Stromal cell of bone marrow (primary cell): ENCODE data around the gene CTSZ.
"Not testable (repeated sequence)": the region's sequence is repeated elsewhere in the genome, so short reads cannot be mapped to it uniquely, and the experiment has no call there.

Experiments
- DNase-seq: peaks from one replicate; pipeline ENCODE4 v3.0.0-alpha.2; 2012; ENCODE audit warnings: low read depth

Gene CTSZ

GRCh38 chr20:58996226-58996611 is 10.8 kb downstream of the CTSZ start:
- DNase-seq: no peak

- DNase-seq: no peak
Measured at GRCh38 chr20:58995461-58996225, 11.4 kb downstream of the CTSZ start.

- DNase-seq: no peak
Measured at GRCh38 chr20:58994390-58995159, 12.5 kb downstream of the CTSZ start.

GRCh38 chr20:58993332-58994248 is 13.5 kb downstream of the CTSZ start:
- no peak for DNase-seq

DNA sequence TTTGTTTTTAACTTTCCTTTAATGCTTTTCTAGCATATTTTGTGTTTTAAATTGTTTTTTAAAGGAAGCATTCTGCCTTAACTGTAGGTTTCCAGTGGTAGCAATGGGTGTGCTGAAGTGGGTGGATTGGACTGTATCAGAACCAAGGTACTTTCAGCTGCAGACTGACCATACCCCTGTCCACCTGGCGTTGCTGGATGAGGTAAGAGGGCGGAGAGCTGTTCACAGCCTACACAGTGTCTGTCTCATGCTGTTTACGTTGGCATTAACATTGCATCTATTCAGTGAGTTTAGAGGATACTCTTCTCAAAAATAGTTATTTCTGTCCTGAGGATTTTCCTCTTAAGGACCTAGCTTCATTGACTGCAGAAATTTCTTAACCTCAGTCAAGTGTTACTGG is 14.1 kb downstream of the CTSZ start:
- no peak for DNase-seq

DNA sequence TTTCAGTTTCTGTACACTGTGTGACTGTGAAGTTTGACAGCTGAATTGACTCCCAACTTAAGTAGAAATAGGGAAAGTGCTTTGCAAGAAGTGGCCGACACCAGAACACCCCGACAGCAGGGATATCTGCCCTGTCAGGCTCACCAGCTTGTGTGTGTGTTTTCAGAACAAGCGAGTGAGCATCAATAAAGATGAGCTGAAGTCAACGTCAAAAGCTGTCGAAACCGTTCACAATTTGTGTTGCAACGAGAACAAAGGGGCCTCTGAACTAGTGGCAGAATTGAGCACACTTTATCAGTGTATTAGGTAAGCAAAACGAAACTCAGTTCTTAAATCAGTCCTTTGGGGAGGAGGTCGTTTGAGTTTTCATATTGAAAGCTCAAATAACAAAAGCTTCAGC is 15.3 kb downstream of the CTSZ start:
- DNase-seq: no peak

- no peak for DNase-seq
Measured at GRCh38 chr20:58990651-58991445, 16.2 kb downstream of the CTSZ start.

- DNase-seq: no peak
Measured at GRCh38 chr20:58989196-58989595, 17.9 kb downstream of the CTSZ start.

GRCh38 chr20:58988565-58988882 is 18.5 kb downstream of the CTSZ start:
- DNase-seq: no peak

- DNase-seq: no peak
Measured at GRCh38 chr20:58987790-58988564, 19.1 kb downstream of the CTSZ start.

GRCh38 chr20:58986968-58987517 is 20.0 kb downstream of the CTSZ start:
- DNase-seq: no peak

DNA sequence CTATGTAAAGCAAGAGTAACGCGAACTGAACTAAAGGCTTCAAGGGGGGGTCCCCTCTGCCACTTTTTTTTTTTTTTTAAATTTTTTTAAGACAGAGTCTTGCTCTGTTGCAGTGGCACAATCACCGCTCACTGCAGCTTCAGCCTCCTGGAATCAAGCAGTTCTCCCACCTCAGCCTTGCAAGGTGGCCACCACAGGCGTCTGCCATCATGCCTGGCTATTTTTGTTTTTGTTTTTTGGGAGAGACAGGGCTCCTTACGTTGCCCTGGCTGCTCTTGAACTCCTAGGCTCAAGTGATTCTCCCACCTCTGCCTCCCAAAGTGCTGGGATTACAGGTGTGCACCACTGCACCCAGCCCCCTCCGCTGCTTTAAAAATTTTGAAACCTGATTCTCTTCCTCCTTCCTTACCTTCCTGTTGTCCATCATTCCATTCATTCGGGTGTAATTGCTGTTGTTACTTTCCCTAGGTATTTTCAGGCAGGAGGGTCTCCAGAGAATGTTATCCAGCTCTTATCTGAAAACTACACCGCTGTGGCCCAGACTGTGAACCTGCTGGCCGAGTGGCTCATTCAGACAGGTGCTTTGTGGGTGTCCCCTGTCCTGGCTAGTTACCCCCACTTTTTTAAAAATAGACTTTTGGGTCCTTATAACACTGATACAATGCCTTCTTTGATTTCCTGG is 20.6 kb downstream of the CTSZ start:
- no peak for DNase-seq

DNA sequence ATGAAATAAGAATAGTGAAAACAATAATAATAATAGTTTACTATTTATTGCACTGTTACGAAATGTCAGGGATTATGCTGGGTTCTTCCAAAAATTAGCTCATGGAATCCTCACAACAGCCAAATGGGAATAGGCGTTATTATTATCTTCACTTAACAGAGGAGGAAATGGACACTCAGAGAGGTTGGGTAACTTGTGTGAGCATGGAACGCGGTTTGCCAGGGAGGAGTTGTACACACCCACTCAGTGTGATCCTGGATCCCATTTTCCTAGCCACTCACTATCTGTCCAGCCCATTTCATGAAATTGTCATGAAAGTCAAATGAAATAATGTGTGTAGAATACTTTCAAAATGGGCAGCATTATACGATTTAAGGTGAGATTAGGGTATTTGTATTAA is 21.4 kb downstream of the CTSZ start:
- DNase-seq: no peak

DNA sequence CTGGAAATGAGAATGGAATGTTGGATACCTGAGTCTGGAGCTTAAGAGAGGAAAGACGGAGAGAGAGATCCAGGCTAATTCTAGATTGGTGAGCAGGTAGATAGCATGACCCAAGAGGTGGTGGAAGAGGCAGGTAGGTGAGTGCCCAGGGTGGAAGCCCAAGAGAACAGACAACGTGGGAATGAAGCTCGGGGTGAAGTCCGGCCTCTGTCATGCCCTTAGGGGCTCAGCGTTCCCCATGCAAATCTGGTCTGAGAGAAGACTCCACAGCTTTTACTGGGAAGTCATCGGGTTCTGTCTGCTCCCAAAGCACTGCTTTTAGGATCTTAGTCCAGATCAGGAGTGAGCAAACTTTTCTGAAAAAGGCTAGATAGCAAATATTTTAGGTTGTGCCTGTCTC is 22.4 kb downstream of the CTSZ start:
- no peak for DNase-seq

DNA sequence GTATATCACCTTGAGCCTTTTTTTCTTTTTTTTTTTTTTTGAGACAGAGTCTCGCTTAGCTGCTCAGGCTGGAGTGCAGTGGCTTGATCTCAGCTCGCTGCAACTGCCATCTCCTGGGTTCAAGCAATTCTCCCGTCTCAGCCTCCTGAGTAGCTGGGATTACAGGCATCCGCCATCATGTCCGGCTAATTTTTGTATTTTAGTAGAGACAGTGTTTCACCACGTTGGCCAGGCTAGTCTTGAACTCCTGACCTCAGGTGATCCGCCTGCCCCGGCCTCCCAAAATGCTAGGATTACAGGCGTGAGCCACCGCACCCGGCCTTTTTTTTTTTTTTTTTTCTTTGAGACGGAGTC is 24.0 kb downstream of the CTSZ start:
- not testable (repeated sequence) for DNase-seq

DNA sequence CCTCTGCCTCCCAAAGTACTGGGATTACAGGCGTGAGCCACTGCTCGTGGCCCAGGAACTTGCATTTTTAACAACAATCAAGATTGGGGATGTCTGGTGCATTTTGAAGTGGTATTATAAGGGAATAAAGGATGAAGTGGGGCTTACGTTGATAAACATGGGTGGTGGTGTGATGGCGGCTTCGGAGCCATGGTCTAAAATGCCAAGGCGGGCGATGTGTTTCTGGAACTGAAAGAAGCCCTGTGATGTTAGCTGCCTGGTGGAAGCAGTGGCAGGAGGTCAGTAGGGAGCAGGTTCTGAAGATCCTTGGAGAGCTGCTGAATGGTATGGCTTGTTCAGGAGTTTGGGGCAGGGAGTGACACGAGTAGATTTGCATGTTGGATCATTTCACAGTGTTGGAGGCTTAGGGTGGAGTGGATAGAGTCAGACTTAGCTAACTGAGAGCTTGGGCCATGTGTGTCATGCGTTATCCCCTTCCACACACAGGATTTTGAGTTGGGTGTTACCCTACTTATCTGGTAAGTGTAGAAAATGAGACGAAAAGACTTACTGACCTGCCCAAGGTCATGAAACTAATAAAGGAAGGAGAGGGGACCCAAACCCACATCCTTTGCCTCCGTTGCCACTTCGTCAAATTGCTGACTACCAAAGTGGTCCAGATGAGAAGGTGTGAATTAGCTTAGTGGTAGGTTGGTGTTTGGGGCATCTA is 24.5 kb downstream of the CTSZ start:
- no peak for DNase-seq

DNA sequence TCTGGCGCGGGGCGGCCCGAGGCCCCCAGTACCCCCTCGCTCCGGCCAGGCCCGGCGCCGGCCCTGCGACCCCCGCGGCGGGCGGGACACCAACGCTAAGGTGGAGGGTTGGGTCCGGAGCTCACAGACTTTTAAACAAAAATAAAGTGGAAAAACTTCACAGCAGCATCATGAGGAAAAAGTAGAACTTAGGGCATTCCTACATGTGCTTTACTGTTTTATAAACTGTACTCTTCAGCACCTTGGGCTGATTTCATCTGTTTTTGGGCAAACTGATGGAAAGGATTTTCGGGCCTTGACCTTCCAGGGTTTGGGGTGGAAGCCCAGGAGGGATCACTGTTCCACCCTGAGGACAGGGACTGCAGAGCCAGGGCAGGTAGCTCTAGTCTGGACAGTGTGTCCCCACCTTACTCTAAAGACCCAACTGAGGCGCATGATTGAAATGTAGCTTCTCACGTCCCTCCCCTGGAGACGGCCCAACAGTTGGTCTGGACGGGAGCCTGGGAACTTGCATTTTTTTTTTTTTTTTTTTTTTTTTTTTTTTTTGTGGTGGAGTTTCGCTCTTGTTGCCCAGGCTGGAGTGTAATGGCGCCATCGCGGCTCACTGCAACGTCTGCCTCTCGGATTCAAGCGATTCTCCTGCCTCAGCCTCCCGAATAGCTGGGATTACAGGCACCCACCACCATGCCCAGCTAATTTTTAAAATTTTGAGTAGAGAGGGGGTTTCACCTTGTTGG is 25.3 kb downstream of the CTSZ start:
- DNase-seq: no peak

DNA sequence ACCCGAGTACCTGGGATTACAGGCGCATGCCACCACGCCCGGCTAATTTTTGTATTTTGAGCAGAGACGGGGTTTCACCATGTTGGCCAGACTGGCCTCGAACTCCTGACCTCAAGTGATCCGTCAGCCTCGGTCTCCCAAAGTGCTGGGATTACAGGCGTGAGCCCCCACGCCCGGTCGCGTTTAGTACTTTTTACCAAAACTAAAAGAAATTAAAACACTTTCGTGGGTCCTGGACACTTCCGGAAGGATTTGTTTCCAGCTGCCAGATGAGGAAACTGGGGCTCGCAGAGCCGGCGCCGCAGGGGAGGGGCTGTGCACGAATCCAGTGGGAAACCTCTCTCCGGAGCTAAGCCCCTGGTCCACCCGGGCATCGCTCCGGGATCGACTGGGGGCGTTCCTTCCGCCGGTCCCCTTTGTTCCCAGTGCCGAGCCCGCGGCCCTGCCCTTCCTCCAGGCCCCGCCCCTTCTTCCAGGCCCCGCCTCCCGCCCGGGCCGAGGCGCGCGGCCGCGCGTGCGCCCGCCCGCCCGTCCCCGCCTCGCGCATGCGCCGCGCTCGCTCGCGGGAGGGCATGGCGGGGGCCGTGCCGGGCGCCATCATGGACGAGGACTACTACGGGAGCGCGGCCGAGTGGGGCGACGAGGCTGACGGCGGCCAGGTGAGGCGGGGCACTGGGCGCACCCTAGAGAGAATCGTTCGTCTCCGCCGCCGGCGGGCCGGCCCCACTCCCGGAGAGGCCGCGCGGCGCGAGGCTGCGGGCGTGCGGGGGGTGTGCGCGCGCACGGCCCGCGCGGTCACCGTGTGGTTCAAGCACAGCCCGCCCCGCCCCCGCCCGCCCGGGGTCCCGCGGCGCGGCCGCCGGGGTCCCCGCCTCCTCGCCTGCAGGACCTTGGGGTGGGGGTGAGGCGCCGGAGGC is 26.1 kb downstream of the CTSZ start, which contains the start of gene NELFCD:
Gene NELFCD (plus strand): TSS at position 546 of the 917 bp plus-strand sequence. CDS start 54 bp downstream, at position 600.
- peak; percentile 53 for DNase-seq
